OCI-LY3 (cell line): ENCODE data around the gene NRSN1.

Source experiments
- H2AFZ ChIP-seq: fragments of 200-600, 300-600 bp; shearing (Covaris generic); 2 replicates; pipeline ENCODE4 v1.6.0; 2014; ENCODE audit warnings: antibody characterized with exemption, low read depth, low read length
- H3K27ac ChIP-seq: fragments of 200-600, 300-600 bp; sonication (generic); 2 replicates; pipeline ENCODE4 v1.5.1; 2014; ENCODE audit warnings: mild to moderate bottlenecking, low read length, moderate library complexity, mixed read lengths
- H3K27me3 ChIP-seq: fragments of 200-600, 300-600 bp; sonication (generic); 2 replicates; pipeline ENCODE4 v1.6.1; 2014; ENCODE audit warnings: low read depth, low read length, mixed read lengths
- H3K36me3 ChIP-seq: fragments of 200-600, 300-600 bp; sonication (generic); replicated peaks from 2 replicates; pipeline ENCODE3; 2014; ENCODE audit warnings: low read depth, low read length, mixed read lengths
- H3K4me1 ChIP-seq: fragments of 300-600, 200-600 bp; sonication (generic); 2 replicates; pipeline ENCODE4 v1.6.1; 2014; ENCODE audit warnings: low read length, mixed read lengths
- H3K4me2 ChIP-seq: fragments of 200-600, 300-600 bp; sonication (generic); 2 replicates; pipeline ENCODE4 v1.6.1; 2014; ENCODE audit warnings: low read length, mixed read lengths
- H3K4me3 ChIP-seq: fragments of 300-600, 200-600 bp; sonication (generic); 2 replicates; pipeline ENCODE4 v1.5.1; 2014; ENCODE audit warnings: antibody characterized with exemption, mild to moderate bottlenecking, low read length, moderate library complexity
- H3K79me2 ChIP-seq: fragments of 300-600, 200-600 bp; shearing (Covaris generic); 2 replicates; pipeline ENCODE4 v1.6.1; 2014; ENCODE audit warnings: mild to moderate bottlenecking, low read length, mixed read lengths
- H3K9ac ChIP-seq: fragments of 300-600, 200-600 bp; shearing (Covaris generic); 2 replicates; pipeline ENCODE4 v1.6.0; 2014; ENCODE audit warnings: mild to moderate bottlenecking, low read length, moderate library complexity
- H3K9me3 ChIP-seq: fragments of 200-600, 300-600 bp; shearing (Covaris generic); 2 replicates; pipeline ENCODE4 v1.6.1; 2014; ENCODE audit warnings: low read length, mixed read lengths; ENCODE audit not compliant: insufficient read depth
- H4K20me1 ChIP-seq: fragments of 200-600, 300-600 bp; sonication (generic); 2 replicates; pipeline ENCODE4 v1.6.1; 2016; ENCODE audit warnings: low read length, mixed read lengths; ENCODE audit not compliant: insufficient read depth
- EZH2phosphoT487 ChIP-seq: fragments of 200-600 bp; shearing (Covaris generic); IDR thresholded peaks from 2 replicates; pipeline ENCODE4 v1.6.1; 2018; ENCODE audit warnings: antibody characterized with exemption, mixed run types, low read depth
- TF ChIP-seq, protein P1 (sequence below): fragments of 200-600, 300-600 bp; sonication (generic); IDR thresholded peaks from 2 replicates; pipeline ENCODE4 v1.5.1; 2014; ENCODE audit warnings: antibody characterized with exemption, low read length, low read depth

The NRSN1 gene

DNA sequence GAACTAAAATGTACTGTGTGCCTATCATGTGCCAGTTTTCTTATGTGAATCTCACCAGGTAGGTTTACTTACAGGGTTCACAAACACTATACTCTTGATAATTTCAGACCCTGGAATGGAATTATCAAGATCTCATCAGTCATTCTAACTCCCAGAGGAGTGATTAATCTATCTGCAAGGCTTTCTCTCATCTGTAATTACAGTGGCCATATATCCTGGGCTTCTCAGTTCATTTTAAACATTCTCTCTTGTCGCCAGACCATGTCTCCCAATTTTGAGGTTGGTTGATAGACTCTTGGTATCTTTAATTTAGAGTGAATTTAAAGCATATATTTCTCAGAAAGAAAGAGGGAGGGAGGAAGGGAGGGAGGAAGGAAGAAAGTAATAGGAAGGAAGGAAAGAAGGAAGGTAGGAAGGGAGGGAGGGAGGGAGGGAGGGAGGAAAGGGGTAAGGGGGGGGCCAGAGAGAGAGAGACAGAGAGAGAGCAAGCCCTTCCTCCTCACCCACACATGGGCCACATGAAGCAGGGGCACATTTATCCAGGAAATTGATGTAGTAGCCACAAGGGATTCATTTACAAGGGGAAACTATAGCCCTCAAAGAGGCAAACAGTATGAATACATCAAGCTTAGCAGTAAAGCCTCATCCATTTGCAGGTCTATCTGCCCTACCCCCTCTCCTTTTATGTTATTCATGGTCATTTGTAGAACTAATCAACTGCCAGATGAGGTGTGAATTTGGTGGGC, 25.8 kb upstream of the NRSN1 start:
- Histone ChIP-seq H3K9ac (no peak overlapping the region), H3K4me3 (no peak overlapping the region), H4K20me1 (no peaks in the 10 kb centered on the region), H3K27me3 (no peaks in the 10 kb centered on the region), H3K36me3 (no peaks in the 10 kb centered on the region), H3K4me1 (peaks cover 11% of the 10 kb centered on the region), H2AFZ (no peak overlapping the region), H3K9me3 (no peaks in the 10 kb centered on the region), H3K4me2 (no peak overlapping the region), H3K79me2 (no peaks in the 10 kb centered on the region), H3K27ac (no peak overlapping the region)
- no peak for TF ChIP-seq EZH2phosphoT487
- TF ChIP-seq, protein P1, sequence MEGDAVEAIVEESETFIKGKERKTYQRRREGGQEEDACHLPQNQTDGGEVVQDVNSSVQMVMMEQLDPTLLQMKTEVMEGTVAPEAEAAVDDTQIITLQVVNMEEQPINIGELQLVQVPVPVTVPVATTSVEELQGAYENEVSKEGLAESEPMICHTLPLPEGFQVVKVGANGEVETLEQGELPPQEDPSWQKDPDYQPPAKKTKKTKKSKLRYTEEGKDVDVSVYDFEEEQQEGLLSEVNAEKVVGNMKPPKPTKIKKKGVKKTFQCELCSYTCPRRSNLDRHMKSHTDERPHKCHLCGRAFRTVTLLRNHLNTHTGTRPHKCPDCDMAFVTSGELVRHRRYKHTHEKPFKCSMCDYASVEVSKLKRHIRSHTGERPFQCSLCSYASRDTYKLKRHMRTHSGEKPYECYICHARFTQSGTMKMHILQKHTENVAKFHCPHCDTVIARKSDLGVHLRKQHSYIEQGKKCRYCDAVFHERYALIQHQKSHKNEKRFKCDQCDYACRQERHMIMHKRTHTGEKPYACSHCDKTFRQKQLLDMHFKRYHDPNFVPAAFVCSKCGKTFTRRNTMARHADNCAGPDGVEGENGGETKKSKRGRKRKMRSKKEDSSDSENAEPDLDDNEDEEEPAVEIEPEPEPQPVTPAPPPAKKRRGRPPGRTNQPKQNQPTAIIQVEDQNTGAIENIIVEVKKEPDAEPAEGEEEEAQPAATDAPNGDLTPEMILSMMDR: no peak

DNA sequence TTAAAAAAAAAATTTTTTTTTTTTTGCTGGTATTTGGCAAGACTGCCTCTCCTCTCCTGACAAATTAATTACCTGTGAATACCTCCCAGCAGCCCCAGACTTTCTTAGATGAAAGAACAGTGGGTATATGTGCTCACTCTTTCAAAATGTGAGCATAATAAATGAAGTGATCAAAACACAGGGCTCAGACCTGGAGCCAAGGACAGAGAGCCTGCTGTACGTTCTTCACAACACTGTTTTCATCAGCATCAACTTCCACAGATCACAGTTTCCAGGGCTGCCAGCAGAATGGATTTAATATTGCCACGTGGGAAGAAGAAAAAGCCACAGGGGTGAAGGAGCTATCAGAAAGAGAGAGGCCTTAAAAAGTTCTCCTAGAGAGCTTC, 25.3 kb upstream of the NRSN1 start:
- H3K27me3 ChIP-seq: no peaks in the 10 kb centered on the region
- H2AFZ ChIP-seq: no peak overlapping the region
- no peaks in the 10 kb centered on the region for H3K9me3 ChIP-seq
- H3K36me3 ChIP-seq: no peaks in the 10 kb centered on the region
- H3K27ac ChIP-seq: no peak overlapping the region
- peaks cover 11% of the 10 kb centered on the region for H3K4me1 ChIP-seq
- H4K20me1 ChIP-seq: no peaks in the 10 kb centered on the region
- H3K4me2 ChIP-seq: no peak overlapping the region
- no peak overlapping the region for H3K9ac ChIP-seq
- H3K4me3 ChIP-seq: no peak overlapping the region
- no peaks in the 10 kb centered on the region for H3K79me2 ChIP-seq
- TF ChIP-seq, protein P1: no peak
- TF ChIP-seq EZH2phosphoT487: no peak

DNA sequence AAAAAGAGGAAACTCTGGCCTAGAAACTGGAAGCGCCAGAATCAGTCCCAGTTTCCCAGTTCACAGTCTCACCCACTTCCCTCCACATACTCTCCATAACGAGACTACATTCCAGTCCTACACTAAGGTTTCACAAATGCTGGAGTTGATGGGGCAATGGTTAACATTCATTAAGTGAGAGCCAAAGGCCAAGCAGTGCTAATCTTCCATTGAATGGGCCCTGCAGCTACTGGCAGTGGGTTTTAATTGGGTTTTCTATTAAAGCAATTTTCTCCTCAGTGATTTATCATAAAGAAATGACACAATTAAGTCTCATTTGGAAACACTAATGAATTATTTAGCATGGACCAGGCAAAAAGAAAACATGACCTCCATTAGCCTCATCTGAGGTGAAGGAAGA, 20.8 kb upstream of the NRSN1 start:
- H3K79me2 ChIP-seq: no peaks in the 10 kb centered on the region
- H3K4me3 ChIP-seq: no peak overlapping the region
- no peaks in the 10 kb centered on the region for H3K9me3 ChIP-seq
- H3K4me2 ChIP-seq: no peak overlapping the region
- H4K20me1 ChIP-seq: no peaks in the 10 kb centered on the region
- TF ChIP-seq EZH2phosphoT487: no peak
- TF ChIP-seq, protein P1: no peak
- H3K27me3 ChIP-seq: no peaks in the 10 kb centered on the region
- H3K27ac ChIP-seq: no peak overlapping the region
- no peak overlapping the region for H2AFZ ChIP-seq
- H3K36me3 ChIP-seq: no peaks in the 10 kb centered on the region
- no peak overlapping the region for H3K9ac ChIP-seq
- peaks cover 3% of the 10 kb centered on the region; the same call in 1 of the 2 replicates for H3K4me1 ChIP-seq

DNA sequence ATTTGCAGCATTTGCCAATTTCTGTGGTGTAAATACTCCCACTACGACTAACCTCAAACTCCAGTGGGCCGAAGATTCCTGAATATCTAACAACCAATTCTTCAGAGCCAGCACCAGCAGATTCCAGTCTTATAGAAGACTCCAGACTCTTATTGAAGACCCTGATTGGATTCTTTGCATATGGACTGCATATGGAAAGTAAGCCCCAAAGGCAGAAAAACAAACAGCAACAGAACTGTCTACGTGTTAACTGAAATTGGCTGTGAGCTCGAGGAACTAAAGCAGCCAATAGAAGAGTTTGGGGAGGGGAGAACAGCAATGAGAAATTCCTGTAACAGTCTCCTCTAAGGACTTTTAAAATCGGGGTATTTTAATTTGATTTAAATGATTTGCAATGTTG, 19.7 kb upstream of the NRSN1 start:
- Histone ChIP-seq H3K27ac (no peak overlapping the region), H3K79me2 (no peaks in the 10 kb centered on the region), H3K9me3 (no peaks in the 10 kb centered on the region), H4K20me1 (no peaks in the 10 kb centered on the region), H3K36me3 (no peaks in the 10 kb centered on the region), H3K4me3 (no peak overlapping the region), H3K9ac (no peak overlapping the region), H3K4me2 (no peak overlapping the region), H2AFZ (no peak overlapping the region), H3K4me1 (peaks cover 3% of the 10 kb centered on the region; the same call in 1 of the 2 replicates), H3K27me3 (no peaks in the 10 kb centered on the region)
- TF ChIP-seq EZH2phosphoT487: no peak
- TF ChIP-seq, protein P1: no peak
